Measurements from ENCODE around the gene PHLPP1.

PHLPP1 gene

GRCh38 chr18:62744076-62744968, 29.0 kb downstream of the PHLPP1 start:
- DNase-seq, result no peak

GRCh38 chr18:62745089-62745751, 29.9 kb downstream of the PHLPP1 start:
- no peak for DNase-seq

GRCh38 chr18:62749389-62749788, 34.0 kb downstream of the PHLPP1 start:
- DNase-seq, result no peak

- DNase-seq, result peak; percentile 20 to 42
These were observed 36.0 kb downstream of the PHLPP1 start for GRCh38 chr18:62751341-62751821.

GRCh38 chr18:62751977-62752376, 36.6 kb downstream of the PHLPP1 start:
- DNase-seq, result no peak

GRCh38 chr18:62754026-62754425, 38.7 kb downstream of the PHLPP1 start:
- no peak for DNase-seq

GRCh38 chr18:62755454-62755853, 40.1 kb downstream of the PHLPP1 start:
- DNase-seq, result no peak

- DNase-seq, result no peak
These were observed 40.6 kb downstream of the PHLPP1 start for GRCh38 chr18:62755946-62756345.

- DNase-seq, result no peak
These were observed 42.2 kb downstream of the PHLPP1 start for GRCh38 chr18:62757399-62758010.

GRCh38 chr18:62758591-62758990, 43.2 kb downstream of the PHLPP1 start:
- DNase-seq, result no peak

- no peak for DNase-seq
These were observed 44.5 kb downstream of the PHLPP1 start for GRCh38 chr18:62759704-62760402.

- no peak for DNase-seq
These were observed 45.0 kb downstream of the PHLPP1 start for GRCh38 chr18:62760403-62760734.

GRCh38 chr18:62763101-62763521, 47.8 kb downstream of the PHLPP1 start:
- DNase-seq, result no peak

- DNase-seq, result no peak
These were observed 50.9 kb downstream of the PHLPP1 start for GRCh38 chr18:62766266-62766665.

- no peak for DNase-seq
These were observed 52.0 kb downstream of the PHLPP1 start for GRCh38 chr18:62767321-62767720.

GRCh38 chr18:62767836-62768557, 52.7 kb downstream of the PHLPP1 start:
- no peak for DNase-seq

- peak; percentile 2 to 47 for DNase-seq
These were observed 53.2 kb downstream of the PHLPP1 start for GRCh38 chr18:62768558-62768943.

- DNase-seq, result no peak
These were observed 53.9 kb downstream of the PHLPP1 start for GRCh38 chr18:62769216-62769615.

- no peak for DNase-seq
These were observed 56.3 kb downstream of the PHLPP1 start for GRCh38 chr18:62771494-62772270.

GRCh38 chr18:62772860-62773584, 57.7 kb downstream of the PHLPP1 start:
- no peak for DNase-seq

- no peak for DNase-seq
These were observed 58.4 kb downstream of the PHLPP1 start for GRCh38 chr18:62773691-62774090.

Data from NCI-H2081 (cell line).